B cell (primary cell): Measurements from ENCODE around the gene CSF1. TPM values are rescaled to one million over a fixed set of nuclear protein-coding genes. Genes with fewer than 3 reads are reported as not detected.

Experiments used
- ATAC-seq: fragments of 200-7000 bp; cut with Tn5 transposase; one replicate; pipeline ENCODE4 v1.10.0; 2021; ENCODE audit warnings: low read depth, mild to moderate bottlenecking, moderate number of reproducible peaks, moderate library complexity
- CTCF ChIA-PET: fragments of 350-600 bp; sonication (Branson Sonifier 250); formaldehyde crosslinking; loops from one replicate; lab custom pipeline; 2021; ENCODE audit warnings: antibody characterized with exemption, inconsistent platforms; lab: Charles Lee
- POLR2A ChIA-PET: fragments of 350-600 bp; sonication (Branson Sonifier 250); formaldehyde crosslinking; loops from one replicate; lab custom pipeline; 2021; ENCODE audit warnings: antibody characterized with exemption; lab: Charles Lee
- DNase-seq: peaks from one replicate; pipeline ENCODE4 v3.0.0; 2013
- H2AFZ ChIP-seq: 2 replicates; pipeline ENCODE4 v1.6.1; 2012; ENCODE audit warnings: mild to moderate bottlenecking, low read depth, low read length; ENCODE audit not compliant: insufficient read depth, poor library complexity, severe bottlenecking
- H3K27ac ChIP-seq, 2 donors: 1 replicate in 1 of 2; 2 replicates in 1 of 2; pipeline ENCODE4 v1.5.1; 2012 to 2013; ENCODE audit warnings: low read length in 2 of 2, mild to moderate bottlenecking in 2 of 2, moderate library complexity in 1 of 2
- H3K27me3 ChIP-seq, 4 experiments: fragments of 200-600 bp in 1 of 4; sonication (generic) in 1 of 4; replicated peaks in 1 of 4; 1 replicate in 2 of 4; 2 replicates in 2 of 4; pipeline versions ENCODE4 v1.6.1 to v1.7.0; 2013 to 2016; ENCODE audit warnings: low read length in 3 of 4, mild to moderate bottlenecking in 2 of 4, mixed read lengths in 1 of 4, moderate library complexity in 1 of 4; ENCODE audit not compliant: insufficient read depth in 4 of 4, control insufficient read depth in 3 of 4; ENCODE audit errors: control extremely low read depth in 1 of 4
- H3K36me3 ChIP-seq, 2 experiments: replicated peaks in 1 of 2; 1 replicate in 1 of 2; 2 replicates in 1 of 2; pipeline versions ENCODE4 v1.6.1 to v1.7.1; 2013; ENCODE audit warnings: low read length in 1 of 2; ENCODE audit not compliant: insufficient read depth in 2 of 2, control insufficient read depth in 1 of 2; ENCODE audit errors: control extremely low read depth in 1 of 2, extremely low read depth in 1 of 2
- H3K4me1 ChIP-seq, 2 donors: fragments of 200-600 bp in 1 of 2; sonication (generic) in 1 of 2; 1 replicate in 1 of 2; 2 replicates in 1 of 2; pipeline versions ENCODE4 v1.5.1 to v1.6.1; 2013 to 2017; ENCODE audit warnings: low read length in 2 of 2; ENCODE audit not compliant: control insufficient read depth in 2 of 2, insufficient read depth in 2 of 2
- H3K4me2 ChIP-seq: replicated peaks from 2 replicates; pipeline ENCODE3; 2012; ENCODE audit warnings: mild to moderate bottlenecking, low read depth, low read length; ENCODE audit not compliant: poor library complexity, severe bottlenecking
- H3K4me3 ChIP-seq, 5 experiments: fragments of 200-600 bp in 1 of 5; sonication (generic) in 1 of 5; 1 replicate in 3 of 5; 2 replicates in 2 of 5; pipeline versions ENCODE4 v1.5.1 to v1.7.0; 2011 to 2016; ENCODE audit warnings: low read length in 4 of 5, mild to moderate bottlenecking in 4 of 5, low read depth in 2 of 5, control low read depth in 1 of 5, moderate library complexity in 1 of 5; ENCODE audit not compliant: insufficient read depth in 1 of 5; ENCODE audit errors: control extremely low read depth in 1 of 5, extremely low read depth in 1 of 5
- H3K79me2 ChIP-seq: fragments of 200-600 bp; sonication (generic); one replicate; pipeline ENCODE4 v1.6.0; 2016; ENCODE audit warnings: low read length; ENCODE audit not compliant: control insufficient read depth, insufficient read depth
- H3K9ac ChIP-seq: fragments of 200-600 bp; sonication (generic); 2 replicates; pipeline ENCODE4 v1.6.1; 2017; ENCODE audit warnings: mild to moderate bottlenecking, low read length, moderate library complexity
- H3K9me3 ChIP-seq, 3 donors: one replicate each; pipeline versions ENCODE4 v1.6.1 to v1.7.1; 2013; ENCODE audit warnings: low read length in 2 of 3; ENCODE audit not compliant: control insufficient read depth in 2 of 3, insufficient read depth in 1 of 3; ENCODE audit errors: control extremely low read depth in 1 of 3
- H4K20me1 ChIP-seq: 2 replicates; pipeline ENCODE4 v1.6.0; 2012; ENCODE audit warnings: mild to moderate bottlenecking, low read length; ENCODE audit not compliant: insufficient read depth, control insufficient read depth, poor library complexity, severe bottlenecking
- H3K27ac Mint-ChIP-seq: one replicate; pipeline ENCODE4 v1.8.0; 2021; ENCODE audit warnings: mixed read lengths
- H3K27me3 Mint-ChIP-seq: one replicate; pipeline ENCODE4 v1.8.0; 2021; ENCODE audit warnings: mixed read lengths
- H3K4me1 Mint-ChIP-seq: one replicate; pipeline ENCODE4 v1.8.0; 2021; ENCODE audit warnings: mixed read lengths
- H3K4me3 Mint-ChIP-seq: one replicate; pipeline ENCODE4 v1.8.0; 2021; ENCODE audit warnings: mixed read lengths
- H3K9me3 Mint-ChIP-seq: one replicate; pipeline ENCODE4 v1.8.0; 2022; ENCODE audit warnings: mixed read lengths; ENCODE audit not compliant: insufficient read depth
- EZH2 ChIP-seq: IDR thresholded peaks from 2 replicates; pipeline ENCODE4 v1.6.1; 2012; ENCODE audit warnings: borderline replicate concordance, low read depth, mild to moderate bottlenecking, moderate library complexity, low read length; ENCODE audit not compliant: insufficient read depth, poor library complexity, severe bottlenecking
- WGBS: methylation state at CpG from one replicate; pipeline ENCODE4 v1.1.5; 2013; ENCODE audit warnings: missing lambda C conversion rate; ENCODE audit not compliant: insufficient coverage; 5-methylcytosine and 5-hydroxymethylcytosine counted together
- intact Hi-C: fragments of 100-400 bp; cut with micrococcal nuclease; formaldehyde crosslinking; loops from one replicate; pipeline ENCODE4 v1.10.0; 2022
- polyA plus RNA-seq: library from polyadenylated mRNA; depleted of rRNA; stranded (reverse); fragments of >200 nt; gene quantifications from 2 replicates; pipeline ENCODE4 v1.2.3, GENCODE V29; 2012
- total RNA-seq, 2 donors: library from RNA; stranded (reverse); fragments of 120-200 nt in 1 of 2; gene quantifications; 1 replicate in 1 of 2; 2 replicates in 1 of 2; pipeline versions ENCODE4 v1.2.3 to v1.2.4, GENCODE V29; 2013 to 2022
- TF ChIP-seq, protein P1 (sequence below): fragments of 200-600 bp; IDR thresholded peaks from one replicate; pipeline ENCODE4 v1.8.0; 2022; ENCODE audit warnings: antibody characterized with exemption, mild to moderate bottlenecking

Gene CSF1
- total and polyA plus RNA-seq, 2 donors (not counting 1 experiment from before 2014, with no cell fraction given) = 0.55 to 4.2 TPM

DNA sequence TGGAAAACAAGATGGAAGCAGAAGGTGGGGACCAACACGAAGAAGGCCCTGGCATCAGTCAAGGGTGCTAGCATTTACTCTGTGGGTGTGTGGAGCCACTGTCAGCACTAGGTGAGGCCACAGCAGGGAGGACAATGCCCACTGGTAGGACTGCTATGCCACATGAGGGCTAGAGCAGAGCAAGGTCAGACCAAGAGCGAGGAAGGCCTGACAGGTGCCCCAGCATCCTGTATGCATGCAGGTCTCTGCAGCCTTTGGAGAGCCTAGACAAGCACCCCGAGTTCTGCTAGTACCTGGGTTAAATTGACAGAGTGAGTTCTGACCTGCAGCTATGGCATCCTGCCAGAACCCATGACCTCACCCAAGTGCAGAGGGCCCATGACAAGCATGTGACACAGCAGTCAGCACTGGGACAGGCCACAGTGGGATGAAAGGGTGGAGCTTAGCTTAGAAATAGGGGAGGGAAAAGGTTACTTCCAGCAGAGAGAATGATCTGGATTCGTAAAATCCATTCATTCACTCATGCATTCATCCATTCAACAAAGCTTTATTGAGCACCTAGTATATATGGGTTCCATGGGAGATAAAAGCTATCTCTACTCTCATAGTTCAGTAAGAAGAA is 9.0 kb upstream of the CSF1 start:
- H2AFZ ChIP-seq = no peak overlapping the region

More for the DNA sequence above, 9.0 kb upstream of the CSF1 start:
- intact Hi-C loops = no loop called here
- no peak overlapping the region for H3K4me2 ChIP-seq
- ChIA-PET POLR2A (no interaction called here), CTCF (interaction anchor here (1.5 kb wide), 1 partner anchor 83 kb away, joined by 3 read pairs; the partner anchor contains the start of gene AHCYL1)
- no peak for ATAC-seq
- H3K4me3 Mint-ChIP-seq = no peak overlapping the region
- H3K4me3 ChIP-seq = no peak overlapping the region
- peaks cover 0 to 38% (median 22%) of the 10 kb centered on the region in 4 experiments for H3K27me3 ChIP-seq
- H3K27me3 Mint-ChIP-seq = peaks cover 34% of the 10 kb centered on the region
- no peaks in the 10 kb centered on the region for H3K79me2 ChIP-seq
- peaks cover 10% of the 10 kb centered on the region for H4K20me1 ChIP-seq
- no peak overlapping the region for H3K27ac ChIP-seq
- H3K9me3 ChIP-seq = peaks cover 0 to 15% (median 0%) of the 10 kb centered on the region in 3 donors
- no peak for TF ChIP-seq EZH2
- TF ChIP-seq, protein P1, sequence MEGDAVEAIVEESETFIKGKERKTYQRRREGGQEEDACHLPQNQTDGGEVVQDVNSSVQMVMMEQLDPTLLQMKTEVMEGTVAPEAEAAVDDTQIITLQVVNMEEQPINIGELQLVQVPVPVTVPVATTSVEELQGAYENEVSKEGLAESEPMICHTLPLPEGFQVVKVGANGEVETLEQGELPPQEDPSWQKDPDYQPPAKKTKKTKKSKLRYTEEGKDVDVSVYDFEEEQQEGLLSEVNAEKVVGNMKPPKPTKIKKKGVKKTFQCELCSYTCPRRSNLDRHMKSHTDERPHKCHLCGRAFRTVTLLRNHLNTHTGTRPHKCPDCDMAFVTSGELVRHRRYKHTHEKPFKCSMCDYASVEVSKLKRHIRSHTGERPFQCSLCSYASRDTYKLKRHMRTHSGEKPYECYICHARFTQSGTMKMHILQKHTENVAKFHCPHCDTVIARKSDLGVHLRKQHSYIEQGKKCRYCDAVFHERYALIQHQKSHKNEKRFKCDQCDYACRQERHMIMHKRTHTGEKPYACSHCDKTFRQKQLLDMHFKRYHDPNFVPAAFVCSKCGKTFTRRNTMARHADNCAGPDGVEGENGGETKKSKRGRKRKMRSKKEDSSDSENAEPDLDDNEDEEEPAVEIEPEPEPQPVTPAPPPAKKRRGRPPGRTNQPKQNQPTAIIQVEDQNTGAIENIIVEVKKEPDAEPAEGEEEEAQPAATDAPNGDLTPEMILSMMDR = no peak
- no peak overlapping the region for H3K27ac Mint-ChIP-seq
- H3K9me3 Mint-ChIP-seq = no peaks in the 10 kb centered on the region
- WGBS = 89% methylated on average over 3 of the region's 4 CpGs
- no peak for DNase-seq
- H3K9ac ChIP-seq = no peak overlapping the region
- H3K36me3 ChIP-seq = no peaks in the 10 kb centered on the region
- H3K4me1 ChIP-seq = peaks cover 13 to 17% of the 10 kb centered on the region in 2 donors
- peaks cover 15% of the 10 kb centered on the region for H3K4me1 Mint-ChIP-seq
